ENCODE results near the gene NREP.

- TF ChIP-seq POLR2A (IDR thresholded peaks at IDR 0.05; ENCODE audit: low read length) (no peak), GATA1 (IDR thresholded peaks at IDR 0.05; ENCODE audit: low read depth, low read length) (no peak)
These were observed 17.6 kb downstream of the NREP start for GRCh38 chr5:111739416-111739815.

Data from erythroblast (primary cell).